Vagina (tissue), 2 donors: ENCODE data around the gene PIK3R6.

Experiments
- POLR2AphosphoS5 ChIP-seq, 2 donors: sonication (generic); formaldehyde crosslinking; IDR thresholded peaks; one replicate each; pipeline ENCODE4 v1.9.0; 2017; ENCODE audit warnings: antibody characterized with exemption in 2 of 2, mild to moderate bottlenecking in 2 of 2, low read depth in 1 of 2; ENCODE audit not compliant: insufficient read depth in 1 of 2
- TF ChIP-seq, protein P1 (sequence below), 3 experiments: fragments of 450-650 bp in 2 of 3; fragments of 200-600 bp in 1 of 3; sonication (generic) in 1 of 3; IDR thresholded peaks; one replicate each; pipeline ENCODE4 v1.5.1; 2017 to 2019; ENCODE audit warnings: antibody characterized with exemption in 3 of 3, mild to moderate bottlenecking in 2 of 3, moderate library complexity in 2 of 3

DNA sequence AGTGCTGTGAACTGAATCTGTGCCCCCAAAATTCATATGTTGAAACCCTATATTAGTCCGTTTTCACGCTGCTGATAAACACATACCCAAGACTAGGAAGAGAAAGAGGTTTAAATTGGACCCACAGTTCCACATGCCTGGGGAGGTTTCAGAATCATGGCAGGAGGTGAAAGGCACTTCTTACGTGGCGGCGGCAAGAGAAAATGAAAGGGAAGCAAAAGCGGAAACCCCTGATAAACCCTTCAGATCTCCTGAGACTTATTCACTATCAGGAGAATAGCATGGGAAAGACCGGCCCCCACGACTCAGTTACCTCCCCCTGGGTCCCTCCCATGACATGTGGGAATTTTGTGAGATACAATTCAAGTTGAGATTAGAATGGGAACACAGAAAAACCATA, 105.5 kb downstream of the PIK3R6 start:
- TF ChIP-seq POLR2AphosphoS5 (IDR thresholded peaks at IDR 0.05; ENCODE audit: insufficient read depth in 1 of 2, low read depth in 1 of 2) = no peak
- TF ChIP-seq, protein P1, sequence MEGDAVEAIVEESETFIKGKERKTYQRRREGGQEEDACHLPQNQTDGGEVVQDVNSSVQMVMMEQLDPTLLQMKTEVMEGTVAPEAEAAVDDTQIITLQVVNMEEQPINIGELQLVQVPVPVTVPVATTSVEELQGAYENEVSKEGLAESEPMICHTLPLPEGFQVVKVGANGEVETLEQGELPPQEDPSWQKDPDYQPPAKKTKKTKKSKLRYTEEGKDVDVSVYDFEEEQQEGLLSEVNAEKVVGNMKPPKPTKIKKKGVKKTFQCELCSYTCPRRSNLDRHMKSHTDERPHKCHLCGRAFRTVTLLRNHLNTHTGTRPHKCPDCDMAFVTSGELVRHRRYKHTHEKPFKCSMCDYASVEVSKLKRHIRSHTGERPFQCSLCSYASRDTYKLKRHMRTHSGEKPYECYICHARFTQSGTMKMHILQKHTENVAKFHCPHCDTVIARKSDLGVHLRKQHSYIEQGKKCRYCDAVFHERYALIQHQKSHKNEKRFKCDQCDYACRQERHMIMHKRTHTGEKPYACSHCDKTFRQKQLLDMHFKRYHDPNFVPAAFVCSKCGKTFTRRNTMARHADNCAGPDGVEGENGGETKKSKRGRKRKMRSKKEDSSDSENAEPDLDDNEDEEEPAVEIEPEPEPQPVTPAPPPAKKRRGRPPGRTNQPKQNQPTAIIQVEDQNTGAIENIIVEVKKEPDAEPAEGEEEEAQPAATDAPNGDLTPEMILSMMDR (IDR thresholded peaks at IDR 0.05) = no peak
